PFSK-1 (cell line): ENCODE data around the gene CPA1.

ENCODE experiments used
- FOXP2 ChIP-seq: optimal IDR thresholded peaks from 2 replicates; pipeline ENCODE3; 2011; ENCODE audit warnings: borderline replicate concordance, control low read depth, inconsistent platforms; ENCODE audit not compliant: insufficient read depth; ENCODE audit errors: extremely low read length, extremely low read depth
- POLR2AphosphoS5 ChIP-seq: IDR thresholded peaks from 2 replicates; pipeline ENCODE4 v1.6.1; 2012; ENCODE audit warnings: low read depth, mild to moderate bottlenecking, control low read depth, low read length, moderate library complexity
- SIN3A ChIP-seq: IDR thresholded peaks from 2 replicates; pipeline ENCODE4 v1.6.1; 2012; ENCODE audit warnings: mild to moderate bottlenecking, low read length, moderate library complexity, borderline replicate concordance; ENCODE audit not compliant: insufficient read depth
- TF ChIP-seq, protein P1 (sequence below), 2 experiments: IDR thresholded peaks; 2 replicates each; pipeline versions ENCODE4 v1.6.1 to v1.8.0; 2011 to 2012; ENCODE audit warnings: low read depth in 2 of 2, low read length in 2 of 2, control low read depth in 1 of 2, inconsistent platforms in 1 of 2, mild to moderate bottlenecking in 1 of 2, moderate library complexity in 1 of 2; ENCODE audit not compliant: insufficient read depth in 1 of 2

DNA sequence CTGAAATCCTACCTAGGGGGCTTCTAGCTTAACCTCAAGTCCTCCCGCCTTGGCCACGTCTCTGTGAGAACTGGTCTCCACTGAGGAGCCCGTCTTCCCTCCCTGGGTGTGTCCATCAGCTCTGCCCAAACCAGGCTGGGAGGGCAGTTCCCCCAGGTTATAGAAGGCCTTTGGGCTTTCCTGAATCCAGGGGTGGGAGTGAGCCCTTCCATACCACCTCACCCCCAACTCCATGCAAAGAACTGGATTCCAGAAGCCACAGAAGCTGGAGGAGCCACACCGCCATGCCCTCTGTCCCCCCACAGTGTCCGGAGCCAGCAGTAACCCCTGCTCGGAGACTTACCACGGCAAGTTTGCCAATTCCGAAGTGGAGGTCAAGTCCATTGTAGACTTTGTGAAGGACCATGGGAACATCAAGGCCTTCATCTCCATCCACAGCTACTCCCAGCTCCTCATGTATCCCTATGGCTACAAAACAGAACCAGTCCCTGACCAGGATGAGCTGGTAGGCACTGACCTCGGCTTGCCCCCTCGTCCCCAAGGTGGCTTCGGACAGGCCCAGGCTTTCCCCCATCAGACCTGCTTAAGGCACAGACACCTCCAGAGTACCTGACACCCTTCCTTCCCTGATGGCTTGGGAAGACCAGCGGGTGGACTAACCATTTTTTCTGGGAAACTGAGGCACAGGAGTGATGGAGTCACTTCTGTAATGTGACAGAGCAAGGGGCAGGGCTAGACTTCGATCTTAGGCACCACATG is 4.7 kb downstream of the CPA1 start:
- TF ChIP-seq SIN3A, result no peak
- TF ChIP-seq POLR2AphosphoS5, result no peak
- TF ChIP-seq, protein P1, sequence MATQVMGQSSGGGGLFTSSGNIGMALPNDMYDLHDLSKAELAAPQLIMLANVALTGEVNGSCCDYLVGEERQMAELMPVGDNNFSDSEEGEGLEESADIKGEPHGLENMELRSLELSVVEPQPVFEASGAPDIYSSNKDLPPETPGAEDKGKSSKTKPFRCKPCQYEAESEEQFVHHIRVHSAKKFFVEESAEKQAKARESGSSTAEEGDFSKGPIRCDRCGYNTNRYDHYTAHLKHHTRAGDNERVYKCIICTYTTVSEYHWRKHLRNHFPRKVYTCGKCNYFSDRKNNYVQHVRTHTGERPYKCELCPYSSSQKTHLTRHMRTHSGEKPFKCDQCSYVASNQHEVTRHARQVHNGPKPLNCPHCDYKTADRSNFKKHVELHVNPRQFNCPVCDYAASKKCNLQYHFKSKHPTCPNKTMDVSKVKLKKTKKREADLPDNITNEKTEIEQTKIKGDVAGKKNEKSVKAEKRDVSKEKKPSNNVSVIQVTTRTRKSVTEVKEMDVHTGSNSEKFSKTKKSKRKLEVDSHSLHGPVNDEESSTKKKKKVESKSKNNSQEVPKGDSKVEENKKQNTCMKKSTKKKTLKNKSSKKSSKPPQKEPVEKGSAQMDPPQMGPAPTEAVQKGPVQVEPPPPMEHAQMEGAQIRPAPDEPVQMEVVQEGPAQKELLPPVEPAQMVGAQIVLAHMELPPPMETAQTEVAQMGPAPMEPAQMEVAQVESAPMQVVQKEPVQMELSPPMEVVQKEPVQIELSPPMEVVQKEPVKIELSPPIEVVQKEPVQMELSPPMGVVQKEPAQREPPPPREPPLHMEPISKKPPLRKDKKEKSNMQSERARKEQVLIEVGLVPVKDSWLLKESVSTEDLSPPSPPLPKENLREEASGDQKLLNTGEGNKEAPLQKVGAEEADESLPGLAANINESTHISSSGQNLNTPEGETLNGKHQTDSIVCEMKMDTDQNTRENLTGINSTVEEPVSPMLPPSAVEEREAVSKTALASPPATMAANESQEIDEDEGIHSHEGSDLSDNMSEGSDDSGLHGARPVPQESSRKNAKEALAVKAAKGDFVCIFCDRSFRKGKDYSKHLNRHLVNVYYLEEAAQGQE (IDR thresholded peaks at IDR 0.05; ENCODE audit: insufficient read depth in 1 of 2, low read depth in 2 of 2, low read length in 2 of 2), result no peak
- TF ChIP-seq FOXP2, result no peak
